B cell (primary cell): ENCODE data around the gene BNIP5. TPM values are rescaled to one million over a fixed set of nuclear protein-coding genes. Genes with fewer than 3 reads are reported as not detected.
A peak's percentile ranks its signal among the peaks of the same experiment; 100 is the strongest.

Experiments used
- ATAC-seq: fragments of 200-7000 bp; cut with Tn5 transposase; one replicate; pipeline ENCODE4 v1.10.0; 2021; ENCODE audit warnings: low read depth, mild to moderate bottlenecking, moderate number of reproducible peaks, moderate library complexity
- CTCF ChIA-PET: fragments of 350-600 bp; sonication (Branson Sonifier 250); formaldehyde crosslinking; loops from one replicate; lab custom pipeline; 2021; ENCODE audit warnings: antibody characterized with exemption, inconsistent platforms; lab: Charles Lee
- POLR2A ChIA-PET: fragments of 350-600 bp; sonication (Branson Sonifier 250); formaldehyde crosslinking; loops from one replicate; lab custom pipeline; 2021; ENCODE audit warnings: antibody characterized with exemption; lab: Charles Lee
- DNase-seq: peaks from one replicate; pipeline ENCODE4 v3.0.0; 2013
- H2AFZ ChIP-seq: 2 replicates; pipeline ENCODE4 v1.6.1; 2012; ENCODE audit warnings: mild to moderate bottlenecking, low read depth, low read length; ENCODE audit not compliant: insufficient read depth, poor library complexity, severe bottlenecking
- H3K27ac ChIP-seq, 2 donors: 1 replicate in 1 of 2; 2 replicates in 1 of 2; pipeline ENCODE4 v1.5.1; 2012 to 2013; ENCODE audit warnings: low read length in 2 of 2, mild to moderate bottlenecking in 2 of 2, moderate library complexity in 1 of 2
- H3K27me3 ChIP-seq, 4 experiments: fragments of 200-600 bp in 1 of 4; sonication (generic) in 1 of 4; replicated peaks in 1 of 4; 1 replicate in 2 of 4; 2 replicates in 2 of 4; pipeline versions ENCODE4 v1.6.1 to v1.7.0; 2013 to 2016; ENCODE audit warnings: low read length in 3 of 4, mild to moderate bottlenecking in 2 of 4, mixed read lengths in 1 of 4, moderate library complexity in 1 of 4; ENCODE audit not compliant: insufficient read depth in 4 of 4, control insufficient read depth in 3 of 4; ENCODE audit errors: control extremely low read depth in 1 of 4
- H3K36me3 ChIP-seq, 2 experiments: replicated peaks in 1 of 2; 1 replicate in 1 of 2; 2 replicates in 1 of 2; pipeline versions ENCODE4 v1.6.1 to v1.7.1; 2013; ENCODE audit warnings: low read length in 1 of 2; ENCODE audit not compliant: insufficient read depth in 2 of 2, control insufficient read depth in 1 of 2; ENCODE audit errors: control extremely low read depth in 1 of 2, extremely low read depth in 1 of 2
- H3K4me1 ChIP-seq, 2 donors: fragments of 200-600 bp in 1 of 2; sonication (generic) in 1 of 2; 1 replicate in 1 of 2; 2 replicates in 1 of 2; pipeline versions ENCODE4 v1.5.1 to v1.6.1; 2013 to 2017; ENCODE audit warnings: low read length in 2 of 2; ENCODE audit not compliant: control insufficient read depth in 2 of 2, insufficient read depth in 2 of 2
- H3K4me2 ChIP-seq: replicated peaks from 2 replicates; pipeline ENCODE3; 2012; ENCODE audit warnings: mild to moderate bottlenecking, low read depth, low read length; ENCODE audit not compliant: poor library complexity, severe bottlenecking
- H3K4me3 ChIP-seq, 5 experiments: fragments of 200-600 bp in 1 of 5; sonication (generic) in 1 of 5; 1 replicate in 3 of 5; 2 replicates in 2 of 5; pipeline versions ENCODE4 v1.5.1 to v1.7.0; 2011 to 2016; ENCODE audit warnings: low read length in 4 of 5, mild to moderate bottlenecking in 4 of 5, low read depth in 2 of 5, control low read depth in 1 of 5, moderate library complexity in 1 of 5; ENCODE audit not compliant: insufficient read depth in 1 of 5; ENCODE audit errors: control extremely low read depth in 1 of 5, extremely low read depth in 1 of 5
- H3K79me2 ChIP-seq: fragments of 200-600 bp; sonication (generic); one replicate; pipeline ENCODE4 v1.6.0; 2016; ENCODE audit warnings: low read length; ENCODE audit not compliant: control insufficient read depth, insufficient read depth
- H3K9ac ChIP-seq: fragments of 200-600 bp; sonication (generic); 2 replicates; pipeline ENCODE4 v1.6.1; 2017; ENCODE audit warnings: mild to moderate bottlenecking, low read length, moderate library complexity
- H3K9me3 ChIP-seq, 3 donors: one replicate each; pipeline versions ENCODE4 v1.6.1 to v1.7.1; 2013; ENCODE audit warnings: low read length in 2 of 3; ENCODE audit not compliant: control insufficient read depth in 2 of 3, insufficient read depth in 1 of 3; ENCODE audit errors: control extremely low read depth in 1 of 3
- H4K20me1 ChIP-seq: 2 replicates; pipeline ENCODE4 v1.6.0; 2012; ENCODE audit warnings: mild to moderate bottlenecking, low read length; ENCODE audit not compliant: insufficient read depth, control insufficient read depth, poor library complexity, severe bottlenecking
- H3K27ac Mint-ChIP-seq: one replicate; pipeline ENCODE4 v1.8.0; 2021; ENCODE audit warnings: mixed read lengths
- H3K27me3 Mint-ChIP-seq: one replicate; pipeline ENCODE4 v1.8.0; 2021; ENCODE audit warnings: mixed read lengths
- H3K4me1 Mint-ChIP-seq: one replicate; pipeline ENCODE4 v1.8.0; 2021; ENCODE audit warnings: mixed read lengths
- H3K4me3 Mint-ChIP-seq: one replicate; pipeline ENCODE4 v1.8.0; 2021; ENCODE audit warnings: mixed read lengths
- H3K9me3 Mint-ChIP-seq: one replicate; pipeline ENCODE4 v1.8.0; 2022; ENCODE audit warnings: mixed read lengths; ENCODE audit not compliant: insufficient read depth
- CTCF ChIP-seq: fragments of 200-600 bp; IDR thresholded peaks from one replicate; pipeline ENCODE4 v1.8.0; 2022; ENCODE audit warnings: antibody characterized with exemption, mild to moderate bottlenecking
- EZH2 ChIP-seq: IDR thresholded peaks from 2 replicates; pipeline ENCODE4 v1.6.1; 2012; ENCODE audit warnings: borderline replicate concordance, low read depth, mild to moderate bottlenecking, moderate library complexity, low read length; ENCODE audit not compliant: insufficient read depth, poor library complexity, severe bottlenecking
- WGBS: methylation state at CpG from one replicate; pipeline ENCODE4 v1.1.5; 2013; ENCODE audit warnings: missing lambda C conversion rate; ENCODE audit not compliant: insufficient coverage; 5-methylcytosine and 5-hydroxymethylcytosine counted together
- intact Hi-C: fragments of 100-400 bp; cut with micrococcal nuclease; formaldehyde crosslinking; loops from one replicate; pipeline ENCODE4 v1.10.0; 2022
- polyA plus RNA-seq: library from polyadenylated mRNA; depleted of rRNA; stranded (reverse); fragments of >200 nt; gene quantifications from 2 replicates; pipeline ENCODE4 v1.2.3, GENCODE V29; 2012
- total RNA-seq, 2 donors: library from RNA; stranded (reverse); fragments of 120-200 nt in 1 of 2; gene quantifications; 1 replicate in 1 of 2; 2 replicates in 1 of 2; pipeline versions ENCODE4 v1.2.3 to v1.2.4, GENCODE V29; 2013 to 2022

BNIP5 gene
- total and polyA plus RNA-seq, 2 donors (not counting 1 experiment from before 2014, with no cell fraction given): 0.06 to 0.10 TPM

- Histone ChIP-seq H3K79me2 (no peaks in the 10 kb centered on the region), H3K4me2 (no peak overlapping the region), H3K9ac (no peak overlapping the region), H3K27me3 (no peaks in the 10 kb centered on the region), H2AFZ (no peak overlapping the region), H3K27ac (no peak overlapping the region), H4K20me1 (no peaks in the 10 kb centered on the region), H3K9me3 (peaks cover 0 to 3% (median 2%) of the 10 kb centered on the region in 3 donors), H3K4me3 (no peak overlapping the region), H3K36me3 (no peaks in the 10 kb centered on the region), H3K4me1 (no peaks in the 10 kb centered on the region)
- 45% methylated on average over 1 of the region's 6 CpGs for WGBS
- POLR2A ChIA-PET: no interaction called here
- TF ChIP-seq EZH2 (no peak), CTCF (no peak)
- ATAC-seq (no peak), DNase-seq (peak; percentile 34)
- no peak overlapping the region for H3K27ac Mint-ChIP-seq
- intact Hi-C loops: no loop called here
- CTCF ChIA-PET: interaction anchor here (0.6 to 2.6 kb wide), 3 partner anchors 8 to 321 kb away, joined by 4 to 11 read pairs (median 5); no protein-coding TSS in a partner anchor
- H3K9me3 Mint-ChIP-seq: peaks cover 2% of the 10 kb centered on the region
- H3K4me3 Mint-ChIP-seq: no peak overlapping the region
- H3K27me3 Mint-ChIP-seq: no peaks in the 10 kb centered on the region
- no peaks in the 10 kb centered on the region for H3K4me1 Mint-ChIP-seq
Measured at GRCh38 chr6:36349240-36349639, 12.6 kb upstream of the BNIP5 start.

GRCh38 chr6:36347621-36348020, 10.9 kb upstream of the BNIP5 start:
- H3K27ac Mint-ChIP-seq: no peak overlapping the region
- no peak overlapping the region for H3K4me3 Mint-ChIP-seq
- Histone ChIP-seq H3K9me3 (peaks cover 0 to 2% (median 2%) of the 10 kb centered on the region in 3 donors), H3K4me3 (no peak overlapping the region), H3K36me3 (no peaks in the 10 kb centered on the region), H3K4me2 (no peak overlapping the region), H3K27ac (no peak overlapping the region), H3K27me3 (no peaks in the 10 kb centered on the region), H3K9ac (no peak overlapping the region), H3K79me2 (no peaks in the 10 kb centered on the region), H2AFZ (no peak overlapping the region), H4K20me1 (no peaks in the 10 kb centered on the region), H3K4me1 (no peaks in the 10 kb centered on the region)
- intact Hi-C loops: no loop called here
- WGBS: 95% methylated on average over 3 of the region's 4 CpGs
- ATAC-seq (no peak), DNase-seq (no peak)
- H3K27me3 Mint-ChIP-seq: no peaks in the 10 kb centered on the region
- ChIA-PET POLR2A (no interaction called here), CTCF (no interaction called here)
- H3K9me3 Mint-ChIP-seq: no peaks in the 10 kb centered on the region
- no peak for TF ChIP-seq EZH2
- TF ChIP-seq CTCF: no peak
- no peaks in the 10 kb centered on the region for H3K4me1 Mint-ChIP-seq
